SK-N-SH (cell line): ENCODE results near the gene C12orf43. TPM values are rescaled to one million over a fixed set of nuclear protein-coding genes. Genes with fewer than 3 reads are reported as not detected.

Experiments
- CTCF ChIA-PET: fragments of 300-600, 350-600 bp; formaldehyde crosslinking; extraction: SDS; loops from one replicate; lab custom pipeline; 2021; lab: Yijun Ruan, JAX
- POLR2A ChIA-PET: fragments of 350-600 bp; sonication (Branson Sonifier 250); formaldehyde crosslinking; extraction: SDS; loops from one replicate; lab custom pipeline; 2020; ENCODE audit warnings: antibody characterized with exemption, inconsistent platforms; lab: Yijun Ruan, JAX
- DNase-seq: peaks from one replicate; pipeline ENCODE4 v3.0.0; 2012
- H2AFZ ChIP-seq: fragments of 200-600 bp; sonication (generic); 2 replicates; pipeline ENCODE4 v1.8.1; 2016; ENCODE audit warnings: antibody characterized with exemption, mild to moderate bottlenecking, low read depth
- H3F3A ChIP-seq: fragments of 200-600 bp; sonication (generic); replicated peaks from 2 replicates; pipeline ENCODE3; 2016; ENCODE audit warnings: antibody characterized with exemption, mild to moderate bottlenecking; ENCODE audit not compliant: insufficient read depth
- H3K27ac ChIP-seq, 2 experiments: fragments of 200-500 bp in 1 of 2; fragments of 200-600 bp in 1 of 2; sonication (Bioruptor generic) in 1 of 2; sonication (generic), shearing (Covaris generic) in 1 of 2; 2 replicates each; pipeline versions ENCODE4 v1.5.1 to v1.6.1; 2014 to 2016; ENCODE audit warnings: low read depth in 2 of 2, inconsistent platforms in 1 of 2, low read length in 1 of 2, mild to moderate bottlenecking in 1 of 2, mixed read lengths in 1 of 2
- H3K27me3 ChIP-seq: fragments of 200-600 bp; sonication (generic), shearing (Covaris generic); 2 replicates; pipeline ENCODE4 v1.6.1; 2016; ENCODE audit warnings: mixed run types; ENCODE audit not compliant: insufficient read depth
- H3K36me3 ChIP-seq, 2 experiments: fragments of 200-500 bp in 1 of 2; fragments of 200-600 bp in 1 of 2; sonication (Bioruptor generic) in 1 of 2; sonication (generic) in 1 of 2; replicated peaks in 1 of 2; 2 replicates each; pipeline versions ENCODE3 to v1.5.1; 2014 to 2016; ENCODE audit warnings: low read length in 1 of 2, mild to moderate bottlenecking in 1 of 2; ENCODE audit not compliant: insufficient read depth in 2 of 2, control insufficient read depth in 1 of 2
- H3K4me1 ChIP-seq, 2 experiments: fragments of 200-500 bp in 1 of 2; fragments of 200-600 bp in 1 of 2; sonication (Bioruptor generic) in 1 of 2; sonication (generic), shearing (Covaris generic) in 1 of 2; 2 replicates each; pipeline versions ENCODE4 v1.5.1 to v1.6.1; 2014 to 2016; ENCODE audit warnings: low read depth in 1 of 2, low read length in 1 of 2, mixed run types in 1 of 2; ENCODE audit not compliant: insufficient read depth in 2 of 2, control insufficient read depth in 1 of 2
- H3K4me2 ChIP-seq: fragments of 200-600 bp; sonication (generic), shearing (Covaris generic); 2 replicates; pipeline ENCODE4 v1.6.1; 2017; ENCODE audit warnings: mixed run types
- H3K4me3 ChIP-seq, 2 experiments: fragments of 200-500 bp in 1 of 2; fragments of 200-600 bp in 1 of 2; sonication (Bioruptor generic) in 1 of 2; sonication (generic), shearing (Covaris generic) in 1 of 2; 2 replicates each; pipeline versions ENCODE4 v1.5.1 to v1.8.1; 2014 to 2016; ENCODE audit warnings: low read depth in 2 of 2, inconsistent platforms in 1 of 2, low read length in 1 of 2, mild to moderate bottlenecking in 1 of 2, mixed read lengths in 1 of 2, moderate library complexity in 1 of 2
- H3K79me2 ChIP-seq: fragments of 200-600 bp; sonication (generic); 2 replicates; pipeline ENCODE4 v1.8.1; 2017; ENCODE audit warnings: mild to moderate bottlenecking; ENCODE audit not compliant: insufficient read depth
- H3K9ac ChIP-seq: fragments of 200-600 bp; sonication (generic); 2 replicates; pipeline ENCODE4 v1.6.1; 2017; ENCODE audit warnings: mixed run types
- H3K9me2 ChIP-seq: fragments of 200-600 bp; sonication (generic); 2 replicates; pipeline ENCODE4 v1.6.1; 2017; ENCODE audit warnings: mixed run types
- H3K9me3 ChIP-seq: fragments of 200-600 bp; sonication (generic); 2 replicates; pipeline ENCODE4 v1.6.1; 2017; ENCODE audit warnings: mixed run types, mild to moderate bottlenecking, moderate library complexity
- H4K20me1 ChIP-seq: fragments of 200-600 bp; sonication (generic); 2 replicates; pipeline ENCODE4 v1.6.1; 2017; ENCODE audit warnings: mild to moderate bottlenecking, mixed run types; ENCODE audit not compliant: insufficient read depth
- CHD2 ChIP-seq: fragments of 150-350 bp; IDR thresholded peaks from 2 replicates; pipeline ENCODE4 v1.6.1; 2018; ENCODE audit warnings: low read length; ENCODE audit not compliant: partially characterized antibody
- CTCF ChIP-seq: fragments of 200-600 bp; sonication (generic); IDR thresholded peaks from 2 replicates; pipeline ENCODE4 v1.6.1; 2017; ENCODE audit warnings: antibody characterized with exemption, mild to moderate bottlenecking, moderate library complexity
- EP300 ChIP-seq, 2 experiments: IDR thresholded peaks; 2 replicates each; pipeline versions ENCODE4 v1.4.0 to v1.6.1; 2012; ENCODE audit warnings: borderline replicate concordance in 1 of 2, low read depth in 1 of 2, low read length in 1 of 2
- EZH2phosphoT487 ChIP-seq: fragments of 200-600 bp; sonication (generic); IDR thresholded peaks from 2 replicates; pipeline ENCODE4 v1.6.1; 2017; ENCODE audit warnings: low read depth, mixed run types, mild to moderate bottlenecking, antibody characterized with exemption, moderate library complexity, borderline replicate concordance
- FOXM1 ChIP-seq: IDR thresholded peaks from 2 replicates; pipeline ENCODE4 v1.4.0; 2012; ENCODE audit warnings: low read depth, mild to moderate bottlenecking
- GABPA ChIP-seq: IDR thresholded peaks from 2 replicates; pipeline ENCODE4 v1.4.0; 2012; ENCODE audit warnings: low read depth, mild to moderate bottlenecking
- GATA2 ChIP-seq: sonication (generic); formaldehyde crosslinking; IDR thresholded peaks from 2 replicates; pipeline ENCODE4 v1.5.0; 2020; ENCODE audit warnings: mild to moderate bottlenecking, missing genetic modification reagents
- IRF3 ChIP-seq: fragments of 150-350 bp; IDR thresholded peaks from 2 replicates; pipeline ENCODE4 v1.6.1; 2016; ENCODE audit warnings: mild to moderate bottlenecking, low read depth, low read length
- JUND ChIP-seq: IDR thresholded peaks from 2 replicates; pipeline ENCODE4 v1.4.0; 2012
- MAX ChIP-seq: IDR thresholded peaks from 2 replicates; pipeline ENCODE4 v1.4.0; 2012; ENCODE audit warnings: low read depth
- MEF2A ChIP-seq: IDR thresholded peaks from 2 replicates; pipeline ENCODE4 v1.4.0; 2012; ENCODE audit warnings: low read depth, borderline replicate concordance
- MXI1 ChIP-seq: IDR thresholded peaks from 2 replicates; pipeline ENCODE4 v1.6.1; 2012; ENCODE audit warnings: mild to moderate bottlenecking, low read depth, low read length, improper control_type of control experiment
- NRF1 ChIP-seq: IDR thresholded peaks from 2 replicates; pipeline ENCODE4 v1.6.1; 2012; ENCODE audit warnings: low read depth, mild to moderate bottlenecking, low read length
- PBX3 ChIP-seq: IDR thresholded peaks from 2 replicates; pipeline ENCODE4; 2012
- POLR2AphosphoS5 ChIP-seq: IDR thresholded peaks from 2 replicates; pipeline ENCODE4 v1.6.1; 2012; ENCODE audit warnings: low read depth, low read length
- RAD21 ChIP-seq: IDR thresholded peaks from 2 replicates; pipeline ENCODE4 v1.6.1; 2012; ENCODE audit warnings: mild to moderate bottlenecking, low read length
- RFX5 ChIP-seq: IDR thresholded peaks from 2 replicates; pipeline ENCODE4 v1.6.1; 2012; ENCODE audit warnings: mild to moderate bottlenecking, improper control_type of control experiment, low read length
- SMC3 ChIP-seq: IDR thresholded peaks from 2 replicates; pipeline ENCODE4 v1.6.1; 2012; ENCODE audit warnings: low read depth, low read length, improper control_type of control experiment
- TAF1 ChIP-seq: IDR thresholded peaks from 2 replicates; pipeline ENCODE4 v1.6.1; 2012; ENCODE audit warnings: low read depth, mild to moderate bottlenecking, low read length, moderate library complexity, borderline replicate concordance
- TCF12 ChIP-seq: IDR thresholded peaks from 2 replicates; pipeline ENCODE4 v1.4.0; 2012
- USF1 ChIP-seq: IDR thresholded peaks from 2 replicates; pipeline ENCODE4 v1.4.0; 2012; ENCODE audit warnings: low read depth, borderline replicate concordance
- USF2 ChIP-seq: fragments of 150-350 bp; IDR thresholded peaks from 2 replicates; pipeline ENCODE4 v1.6.1; 2017; ENCODE audit warnings: antibody characterized with exemption, low read length, low read depth, borderline replicate concordance
- YY1 ChIP-seq: IDR thresholded peaks from 2 replicates; pipeline ENCODE4 v1.4.0; 2012; ENCODE audit warnings: low read depth, mild to moderate bottlenecking
- WGBS: methylation state at CpG from one replicate; pipeline ENCODE4 v1.1.6; 2017; ENCODE audit warnings: low lambda C conversion rate; 5-methylcytosine and 5-hydroxymethylcytosine counted together
- polyA plus RNA-seq, 3 experiments: library from polyadenylated mRNA; depleted of rRNA; stranded (reverse); fragments of >200 nt; gene quantifications; 2 replicates each; pipeline ENCODE4 v1.2.3, GENCODE V29; 2012

Gene C12orf43
- polyA plus RNA-seq, 1 of the 3 experiments (the other 2 are of a cell fraction) = 13.9 TPM

GRCh38 chr12:121005346-121005815 lies 10.9 kb downstream of the C12orf43 start:
- WGBS = 52% methylated on average over 9 of the region's 9 CpGs
- DNase-seq = peak; percentile 70
- Histone ChIP-seq H3K9me2 (no peaks in the 10 kb centered on the region), H3K36me3 (peaks cover 17 to 26% of the 10 kb centered on the region in 2 experiments), H3F3A (peaks cover 3% of the 10 kb centered on the region), H4K20me1 (no peaks in the 10 kb centered on the region), H3K79me2 (no peaks in the 10 kb centered on the region), H3K4me1 (no peaks in the 10 kb centered on the region), H3K9me3 (no peaks in the 10 kb centered on the region), H3K4me2 (no peak overlapping the region), H3K27me3 (no peaks in the 10 kb centered on the region), H3K4me3 (no peak overlapping the region; a peak in 1 of 4 replicates), H3K27ac (no peak overlapping the region), H2AFZ (no peak overlapping the region), H3K9ac (no peak overlapping the region)
- ChIA-PET POLR2A (no interaction called here), CTCF (interaction anchor here (0.6 to 3.5 kb wide), 25 partner anchors 9 to 864 kb away, joined by 3 to 15 read pairs (median 4); partner anchors contain the start of gene C12orf43)
- TF ChIP-seq SMC3 (peak; percentile 72), EZH2phosphoT487 (no peak), CTCF (peak; percentile 77), USF2 (no peak), JUND (no peak), RAD21 (peak; percentile 63), TCF12 (no peak), FOXM1 (no peak), IRF3 (no peak), GABPA (no peak), RFX5 (no peak), CHD2 (no peak)

- H3K27me3 ChIP-seq = no peaks in the 10 kb centered on the region
- ChIA-PET POLR2A (no interaction called here), CTCF (interaction anchor here (0.6 to 3.5 kb wide), 10 partner anchors 12 to 423 kb away, joined by 3 to 15 read pairs (median 4); partner anchors contain the start of genes C12orf43 and POP5)
- H3K36me3 ChIP-seq = peaks cover 10 to 25% of the 10 kb centered on the region in 2 experiments
- no peak overlapping the region for H3K4me2 ChIP-seq
- DNase-seq = no peak
- no peak overlapping the region for H3K9ac ChIP-seq
- H3K4me3 ChIP-seq = no peak overlapping the region
- H4K20me1 ChIP-seq = no peaks in the 10 kb centered on the region
- 89% methylated on average over 16 of the region's 16 CpGs for WGBS
- H3K4me1 ChIP-seq = no peaks in the 10 kb centered on the region
- H3K9me3 ChIP-seq = no peaks in the 10 kb centered on the region
- H3K9me2 ChIP-seq = no peaks in the 10 kb centered on the region
- peaks cover 3% of the 10 kb centered on the region for H3F3A ChIP-seq
- no peaks in the 10 kb centered on the region for H3K79me2 ChIP-seq
- H2AFZ ChIP-seq = no peak overlapping the region
- H3K27ac ChIP-seq = no peak overlapping the region
- TF ChIP-seq JUND = no peak
- TF ChIP-seq YY1 = no peak
- no peak for TF ChIP-seq MXI1
- TF ChIP-seq MAX = no peak
- TF ChIP-seq USF1 = no peak
- TF ChIP-seq RAD21 = no peak
- TF ChIP-seq POLR2AphosphoS5 = no peak
- TF ChIP-seq GATA2 = no peak
- TF ChIP-seq TAF1 = no peak
- no peak for TF ChIP-seq EP300 (IDR thresholded peaks at IDR 0.05; ENCODE audit: borderline replicate concordance in 1 of 2, low read depth in 1 of 2, low read length in 1 of 2)
- no peak for TF ChIP-seq MEF2A
- TF ChIP-seq GABPA = no peak
- TF ChIP-seq PBX3 = no peak
- TF ChIP-seq NRF1 = no peak
These were observed 12.0 kb downstream of the C12orf43 start for GRCh38 chr12:121004253-121004815.
